ENCODE data around the gene ZMPSTE24. TPM values are rescaled to one million over a fixed set of nuclear protein-coding genes. Genes with fewer than 3 reads are reported as not detected.

ZMPSTE24 gene
- total RNA-seq, 2 donors from 2014 or later, result 21.4 to 34.7 TPM

GRCh38 chr1:40309374-40310128, 51.5 kb downstream of the ZMPSTE24 start:
- ATAC-seq (no peak), DNase-seq (ENCODE audit: low spot score in 2 of 2) (no peak)
- H3K36me3 Mint-ChIP-seq, result no peaks in the 10 kb centered on the region

GRCh38 chr1:40310129-40310461, 52.1 kb downstream of the ZMPSTE24 start:
- DNase-seq (ENCODE audit: low spot score in 2 of 2), result no peak
- H3K36me3 Mint-ChIP-seq, result no peaks in the 10 kb centered on the region
- no peaks in the 10 kb centered on the region for H3K9me3 Mint-ChIP-seq
- no peak for ATAC-seq
- H3K27ac Mint-ChIP-seq, result no peak overlapping the region

More at GRCh38 chr1:40309374-40310128, 51.5 kb downstream of the ZMPSTE24 start:
- Mint-ChIP-seq H3K9me3 (no peaks in the 10 kb centered on the region), H3K27ac (no peak overlapping the region)

GRCh38 chr1:40310983-40311642, 53.1 kb downstream of the ZMPSTE24 start:
- no peaks in the 10 kb centered on the region for H3K9me3 Mint-ChIP-seq
- no peak for DNase-seq (ENCODE audit: low spot score in 2 of 2)
- ATAC-seq, result no peak
- no peak overlapping the region for H3K27ac Mint-ChIP-seq
- H3K36me3 Mint-ChIP-seq, result no peaks in the 10 kb centered on the region

GRCh38 chr1:40311692-40312091, 53.7 kb downstream of the ZMPSTE24 start:
- DNase-seq (ENCODE audit: low spot score in 2 of 2) (no peak), ATAC-seq (no peak)
- H3K9me3 Mint-ChIP-seq, result no peaks in the 10 kb centered on the region
- peak overlapping the region; percentile 41 to 62 for H3K27ac Mint-ChIP-seq
- H3K36me3 Mint-ChIP-seq, result no peaks in the 10 kb centered on the region

- peak overlapping the region in 1 of 2 donors; percentile 62 for H3K27ac Mint-ChIP-seq
- no peaks in the 10 kb centered on the region for H3K36me3 Mint-ChIP-seq
- DNase-seq (ENCODE audit: low spot score in 2 of 2) (no peak), ATAC-seq (peak in 1 of 2 donors; percentile 35)
- H3K9me3 Mint-ChIP-seq, result no peaks in the 10 kb centered on the region
Measured at GRCh38 chr1:40312238-40313205, 54.5 kb downstream of the ZMPSTE24 start.

GRCh38 chr1:40313329-40313957, 55.4 kb downstream of the ZMPSTE24 start:
- H3K27ac Mint-ChIP-seq, result peak overlapping the region in 1 of 2 donors; percentile 62
- ATAC-seq, result no peak

GRCh38 chr1:40313958-40314720, 56.1 kb downstream of the ZMPSTE24 start:
- Mint-ChIP-seq H3K36me3 (no peaks in the 10 kb centered on the region), H3K27ac (peak overlapping the region in 1 of 2 donors; percentile 62), H3K9me3 (no peaks in the 10 kb centered on the region)
- ATAC-seq (no peak), DNase-seq (ENCODE audit: low spot score in 2 of 2) (no peak)

More at GRCh38 chr1:40313329-40313957, 55.4 kb downstream of the ZMPSTE24 start:
- DNase-seq (ENCODE audit: low spot score in 2 of 2), result no peak
- H3K9me3 Mint-ChIP-seq, result no peaks in the 10 kb centered on the region
- H3K36me3 Mint-ChIP-seq, result no peaks in the 10 kb centered on the region

GRCh38 chr1:40314721-40315238, 56.7 kb downstream of the ZMPSTE24 start:
- no peaks in the 10 kb centered on the region for H3K36me3 Mint-ChIP-seq
- DNase-seq (ENCODE audit: low spot score in 2 of 2), result no peak
- H3K9me3 Mint-ChIP-seq, result no peaks in the 10 kb centered on the region
- peak overlapping the region in 1 of 2 donors; percentile 75 for H3K27ac Mint-ChIP-seq
- ATAC-seq, result peak in 1 of 2 donors; percentile 20

- H3K9me3 Mint-ChIP-seq, result no peaks in the 10 kb centered on the region
- ATAC-seq, result peak; percentile 72 to 79
- DNase-seq (ENCODE audit: low spot score in 2 of 2), result peak; percentile 86 to 87
- H3K27ac Mint-ChIP-seq, result peak overlapping the region in 1 of 2 donors; percentile 75
- H3K36me3 Mint-ChIP-seq, result no peaks in the 10 kb centered on the region
Measured at GRCh38 chr1:40315239-40315794, 57.3 kb downstream of the ZMPSTE24 start.

- Mint-ChIP-seq H3K36me3 (no peaks in the 10 kb centered on the region), H3K27ac (peak overlapping the region in 1 of 2 donors; percentile 75), H3K9me3 (no peaks in the 10 kb centered on the region)
- DNase-seq (ENCODE audit: low spot score in 2 of 2) (peak in 1 of 2 donors; percentile 32), ATAC-seq (peak; percentile 42 to 46)
Measured at GRCh38 chr1:40315795-40316594, 58.0 kb downstream of the ZMPSTE24 start.

- no peaks in the 10 kb centered on the region for H3K9me3 Mint-ChIP-seq
- ATAC-seq, result peak; percentile 57 to 66
- peak in 1 of 2 donors; percentile 59 for DNase-seq (ENCODE audit: low spot score in 2 of 2)
- no peaks in the 10 kb centered on the region for H3K36me3 Mint-ChIP-seq
- peak within 1 kb of the TSS in 1 of 2 donors; percentile 75 for H3K27ac Mint-ChIP-seq
Measured at GRCh38 chr1:40316595-40317393, 58.8 kb downstream of the ZMPSTE24 start, which contains the start of gene COL9A2. Gene COL9A2, minus strand, starts transcription at chr1:40317286. Its CDS starts 89 bp downstream, at chr1:40317197.

GRCh38 chr1:40317394-40318074, 59.5 kb downstream of the ZMPSTE24 start:
- DNase-seq (ENCODE audit: low spot score in 2 of 2) (no peak), ATAC-seq (no peak)
- Mint-ChIP-seq H3K36me3 (no peaks in the 10 kb centered on the region), H3K9me3 (no peaks in the 10 kb centered on the region), H3K27ac (no peak overlapping the region)

- Mint-ChIP-seq H3K9me3 (no peaks in the 10 kb centered on the region), H3K27ac (no peak overlapping the region), H3K36me3 (no peaks in the 10 kb centered on the region)
- DNase-seq (ENCODE audit: low spot score in 2 of 2) (no peak), ATAC-seq (no peak)
Measured at GRCh38 chr1:40318476-40318875, 60.4 kb downstream of the ZMPSTE24 start.

Measured in activated naive CD4-positive, alpha-beta T cell treated with anti-CD3 and anti-CD28 coated beads, Interleukin-2, amount 50 U/mL, for 72 hours (primary cell).